NT2/D1 (cell line): ENCODE measurements around the gene GSTM3.
A peak's percentile ranks its signal among the peaks of the same experiment; 100 is the strongest.
"Not testable (repeated sequence)": the region's sequence is repeated elsewhere in the genome, so short reads cannot be mapped to it uniquely, and the experiment has no call there.

Experiments
- DNase-seq: peaks from one replicate; pipeline ENCODE4 v3.0.0-alpha.2; 2011; ENCODE audit warnings: low read depth, low spot score
- H3K27me3 ChIP-seq: 2 replicates; pipeline ENCODE4 v1.6.0; 2011; ENCODE audit warnings: mild to moderate bottlenecking; ENCODE audit not compliant: insufficient read length, insufficient read depth
- H3K36me3 ChIP-seq: 2 replicates; pipeline ENCODE4 v1.6.1; 2011; ENCODE audit warnings: mild to moderate bottlenecking, low read length, mixed read lengths; ENCODE audit not compliant: insufficient read depth, insufficient read length
- H3K4me1 ChIP-seq: 2 replicates; pipeline ENCODE4 v1.5.1; 2011; ENCODE audit not compliant: insufficient read depth, insufficient read length
- H3K4me3 ChIP-seq: 2 replicates; pipeline ENCODE4 v1.5.1; 2011; ENCODE audit warnings: low read depth; ENCODE audit not compliant: insufficient read length
- H3K9ac ChIP-seq: 2 replicates; pipeline ENCODE4 v1.6.0; 2011; ENCODE audit warnings: low read depth; ENCODE audit not compliant: insufficient read length
- H3K9me3 ChIP-seq: 2 replicates; pipeline ENCODE4 v1.5.1; 2011; ENCODE audit warnings: mild to moderate bottlenecking, low read length; ENCODE audit not compliant: insufficient read depth
- SUZ12 ChIP-seq: IDR thresholded peaks from 2 replicates; pipeline ENCODE4 v1.6.1; 2011; ENCODE audit not compliant: insufficient read length, insufficient read depth; ENCODE audit errors: extremely low read depth
- YY1 ChIP-seq: IDR thresholded peaks from 2 replicates; pipeline ENCODE4 v1.6.1; 2011; ENCODE audit not compliant: insufficient read length, insufficient read depth
- ZNF274 ChIP-seq: IDR thresholded peaks from 2 replicates; pipeline ENCODE4 v1.6.1; 2011; ENCODE audit warnings: mild to moderate bottlenecking, low read depth, low read length

GSTM3 gene

DNA sequence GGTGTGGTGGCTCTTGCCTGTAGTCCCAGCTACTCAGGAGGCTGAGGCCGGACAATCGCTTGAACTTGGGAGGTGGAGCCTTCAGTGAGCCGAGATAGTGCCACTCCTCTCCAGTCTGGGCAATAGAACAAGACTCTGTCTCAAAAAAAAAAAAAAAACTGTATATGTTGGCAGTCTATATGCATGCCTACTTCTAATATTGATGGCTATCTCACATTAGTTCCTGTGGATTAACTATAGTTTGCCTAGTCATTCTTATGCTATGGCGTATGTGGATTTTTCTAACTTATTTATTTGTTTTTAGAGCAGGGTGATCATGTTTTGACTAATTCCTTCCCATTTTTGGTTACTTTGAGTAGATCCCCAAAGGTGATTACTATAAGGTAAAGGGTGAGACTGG is 43.8 kb downstream of the GSTM3 start:
- H3K27me3 ChIP-seq = no peaks in the 10 kb centered on the region
- no peaks in the 10 kb centered on the region for H3K36me3 ChIP-seq
- no peaks in the 10 kb centered on the region for H3K4me1 ChIP-seq
- no peak overlapping the region for H3K4me3 ChIP-seq
- no peak overlapping the region for H3K9ac ChIP-seq
- no peaks in the 10 kb centered on the region for H3K9me3 ChIP-seq
- no peak for TF ChIP-seq ZNF274
- TF ChIP-seq YY1 = no peak
- no peak for TF ChIP-seq SUZ12
- no peak for DNase-seq

GRCh38 chr1:109695138-109695537 is 45.7 kb downstream of the GSTM3 start:
- H3K9me3 ChIP-seq, H3K4me3 ChIP-seq, H3K27me3 ChIP-seq, H3K36me3 ChIP-seq, DNase-seq, H3K9ac ChIP-seq, H3K4me1 ChIP-seq: not testable (repeated sequence)

DNA sequence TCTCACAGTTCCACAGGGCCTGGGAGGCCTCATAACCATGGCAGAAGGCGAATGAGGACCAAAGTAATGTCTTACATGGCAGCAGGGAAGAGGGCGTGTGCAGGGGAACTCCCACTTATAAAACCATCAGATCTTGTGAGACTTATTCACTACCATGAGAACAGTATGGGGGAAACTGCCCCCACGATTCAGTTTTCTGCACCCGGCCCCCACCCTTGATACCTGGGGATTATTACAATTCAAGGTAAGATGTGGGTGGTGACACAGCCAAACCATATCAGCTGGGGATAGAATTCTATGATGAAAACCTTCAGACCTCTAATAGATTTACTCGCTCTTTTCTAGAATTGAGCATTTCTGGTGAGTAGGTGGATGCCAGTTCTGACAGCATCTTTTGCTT is 46.4 kb downstream of the GSTM3 start:
- H3K9me3 ChIP-seq, H3K4me1 ChIP-seq, DNase-seq, H3K27me3 ChIP-seq, H3K9ac ChIP-seq, H3K4me3 ChIP-seq: not testable (repeated sequence)
- H3K36me3 ChIP-seq = peaks cover 13% of the 10 kb centered on the region

DNA sequence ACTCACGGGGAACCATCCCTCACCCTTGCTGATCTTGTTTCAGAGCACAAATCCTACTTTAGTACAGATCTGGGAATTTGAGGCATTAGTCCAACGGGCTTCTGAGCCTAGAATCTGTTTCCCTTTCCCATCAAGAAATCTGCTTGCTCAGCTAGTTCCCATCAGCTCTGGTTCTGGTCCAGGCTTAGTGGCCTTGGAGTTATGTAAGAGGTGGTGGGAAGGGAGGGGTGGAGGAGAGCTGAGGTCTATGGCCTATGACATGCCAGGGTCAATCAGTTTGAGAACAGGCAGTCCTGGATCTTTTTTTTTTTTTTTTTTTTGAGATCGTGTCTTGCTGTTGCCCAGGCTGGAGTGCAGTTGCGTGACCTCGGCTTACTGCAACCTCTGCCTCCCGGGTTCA is 49.1 kb downstream of the GSTM3 start:
- no peaks in the 10 kb centered on the region for H3K4me1 ChIP-seq
- no peaks in the 10 kb centered on the region for H3K27me3 ChIP-seq
- no peak overlapping the region for H3K9ac ChIP-seq
- peaks cover 20% of the 10 kb centered on the region for H3K36me3 ChIP-seq
- TF ChIP-seq SUZ12 (no peak), YY1 (no peak), ZNF274 (no peak)
- no peak for DNase-seq
- H3K9me3 ChIP-seq = no peaks in the 10 kb centered on the region
- no peak overlapping the region for H3K4me3 ChIP-seq

DNA sequence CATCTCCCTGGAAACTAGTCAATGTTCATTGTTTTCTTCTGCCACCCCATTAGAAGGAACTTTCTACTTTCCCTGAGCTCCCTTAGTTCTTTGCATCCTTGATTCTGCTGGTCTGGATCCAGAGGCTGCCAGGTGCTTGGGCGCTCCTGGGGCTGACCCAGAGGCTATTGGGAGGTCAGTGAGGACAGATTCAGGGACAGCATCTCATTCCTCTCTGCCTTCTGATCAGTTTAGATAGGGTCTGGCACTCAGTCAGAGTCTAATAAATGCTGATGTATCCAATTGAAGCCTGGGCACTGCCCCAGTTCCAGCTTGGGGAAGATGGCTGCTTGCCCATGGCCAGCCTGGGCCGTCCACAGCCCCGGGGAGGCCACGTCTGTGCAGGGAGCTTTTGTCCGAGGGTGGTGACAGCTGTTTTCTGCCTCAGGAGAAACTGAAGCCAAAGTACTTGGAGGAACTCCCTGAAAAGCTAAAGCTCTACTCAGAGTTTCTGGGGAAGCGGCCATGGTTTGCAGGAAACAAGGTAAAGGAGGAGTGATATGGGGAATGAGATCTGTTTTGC is 50.9 kb downstream of the GSTM3 start:
- peaks cover 20% of the 10 kb centered on the region for H3K36me3 ChIP-seq
- H3K9ac ChIP-seq = no peak overlapping the region
- no peaks in the 10 kb centered on the region for H3K27me3 ChIP-seq
- no peak for DNase-seq
- no peak overlapping the region for H3K4me3 ChIP-seq
- TF ChIP-seq SUZ12 (no peak), YY1 (no peak), ZNF274 (no peak)
- H3K4me1 ChIP-seq = no peaks in the 10 kb centered on the region
- no peaks in the 10 kb centered on the region for H3K9me3 ChIP-seq

- no peaks in the 10 kb centered on the region for H3K4me1 ChIP-seq
- H3K9ac ChIP-seq = peak within 1 kb of the TSS; percentile 89
- TF ChIP-seq YY1 = no peak
- TF ChIP-seq SUZ12 = no peak
- TF ChIP-seq ZNF274 = no peak
- H3K4me3 ChIP-seq = peak within 1 kb of the TSS; percentile 73
- peaks cover 20% of the 10 kb centered on the region for H3K36me3 ChIP-seq
- DNase-seq = peak; percentile 52
- H3K27me3 ChIP-seq = no peaks in the 10 kb centered on the region
- no peaks in the 10 kb centered on the region for H3K9me3 ChIP-seq
Measured at GRCh38 chr1:109687641-109688499, 53.0 kb downstream of the GSTM3 start, which contains the start of gene GSTM1. GSTM1 (plus strand) TSS chr1:109687817; CDS start chr1:109687874, 57 bp downstream.

DNA sequence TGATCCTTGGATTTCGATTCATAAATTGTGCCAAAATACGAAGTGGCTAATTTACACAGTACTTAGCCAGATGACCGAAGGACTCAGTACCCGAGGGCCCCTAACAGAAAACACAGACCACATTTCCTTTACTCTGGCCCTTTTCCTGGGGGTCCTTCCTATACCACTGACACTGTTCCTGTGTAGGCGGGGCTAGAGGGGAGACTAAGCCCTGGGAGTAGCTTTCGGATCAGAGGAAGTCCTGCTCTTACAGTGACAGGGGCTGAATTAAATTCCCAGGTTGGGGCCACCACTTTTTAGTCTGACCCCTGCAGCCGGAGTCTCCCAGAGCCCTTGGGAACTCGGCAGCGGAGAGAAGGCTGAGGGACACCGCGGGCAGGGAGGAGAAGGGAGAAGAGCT is 53.7 kb downstream of the GSTM3 start:
- H3K27me3 ChIP-seq, H3K4me1 ChIP-seq, DNase-seq, H3K9me3 ChIP-seq: not testable (repeated sequence)
- Histone ChIP-seq H3K4me3 (peak overlapping the region; percentile 31), H3K9ac (peak overlapping the region; percentile 85), H3K36me3 (peaks cover 20% of the 10 kb centered on the region)

DNA sequence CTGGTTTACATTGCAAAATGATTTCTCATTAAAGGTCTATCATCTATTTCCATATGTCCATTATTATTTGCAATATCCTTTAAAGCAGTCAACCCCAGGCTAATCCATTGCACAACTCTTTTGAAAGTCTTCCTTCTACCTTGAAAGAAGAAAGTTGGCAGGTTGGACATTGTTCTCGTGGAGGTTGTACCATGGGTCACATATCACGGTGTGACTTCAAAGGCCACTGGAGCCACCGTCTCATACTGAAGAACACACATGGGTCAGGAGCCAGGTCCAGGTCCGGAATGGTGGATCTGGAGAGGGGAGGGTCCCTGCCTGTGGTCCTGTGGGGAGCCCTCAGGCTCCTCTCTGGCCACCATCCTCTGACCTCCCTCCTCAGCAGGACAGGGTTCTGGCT is 54.9 kb downstream of the GSTM3 start:
- not testable (repeated sequence) for H3K4me1 ChIP-seq, H3K9ac ChIP-seq, H3K4me3 ChIP-seq, H3K27me3 ChIP-seq, H3K9me3 ChIP-seq, DNase-seq
- peaks cover 15% of the 10 kb centered on the region for H3K36me3 ChIP-seq

- not testable (repeated sequence) for H3K4me3 ChIP-seq, H3K4me1 ChIP-seq, H3K9me3 ChIP-seq, DNase-seq, H3K27me3 ChIP-seq, H3K9ac ChIP-seq
- H3K36me3 ChIP-seq = peaks cover 12% of the 10 kb centered on the region
Measured at GRCh38 chr1:109685399-109685798, 55.4 kb downstream of the GSTM3 start.

- not testable (repeated sequence) for DNase-seq, H3K36me3 ChIP-seq, H3K27me3 ChIP-seq, H3K4me1 ChIP-seq, H3K4me3 ChIP-seq, H3K9ac ChIP-seq, H3K9me3 ChIP-seq
Measured at GRCh38 chr1:109684777-109685176, 56.1 kb downstream of the GSTM3 start.
